ENCODE measurements around the gene DNPEP.

The DNPEP gene

DNA sequence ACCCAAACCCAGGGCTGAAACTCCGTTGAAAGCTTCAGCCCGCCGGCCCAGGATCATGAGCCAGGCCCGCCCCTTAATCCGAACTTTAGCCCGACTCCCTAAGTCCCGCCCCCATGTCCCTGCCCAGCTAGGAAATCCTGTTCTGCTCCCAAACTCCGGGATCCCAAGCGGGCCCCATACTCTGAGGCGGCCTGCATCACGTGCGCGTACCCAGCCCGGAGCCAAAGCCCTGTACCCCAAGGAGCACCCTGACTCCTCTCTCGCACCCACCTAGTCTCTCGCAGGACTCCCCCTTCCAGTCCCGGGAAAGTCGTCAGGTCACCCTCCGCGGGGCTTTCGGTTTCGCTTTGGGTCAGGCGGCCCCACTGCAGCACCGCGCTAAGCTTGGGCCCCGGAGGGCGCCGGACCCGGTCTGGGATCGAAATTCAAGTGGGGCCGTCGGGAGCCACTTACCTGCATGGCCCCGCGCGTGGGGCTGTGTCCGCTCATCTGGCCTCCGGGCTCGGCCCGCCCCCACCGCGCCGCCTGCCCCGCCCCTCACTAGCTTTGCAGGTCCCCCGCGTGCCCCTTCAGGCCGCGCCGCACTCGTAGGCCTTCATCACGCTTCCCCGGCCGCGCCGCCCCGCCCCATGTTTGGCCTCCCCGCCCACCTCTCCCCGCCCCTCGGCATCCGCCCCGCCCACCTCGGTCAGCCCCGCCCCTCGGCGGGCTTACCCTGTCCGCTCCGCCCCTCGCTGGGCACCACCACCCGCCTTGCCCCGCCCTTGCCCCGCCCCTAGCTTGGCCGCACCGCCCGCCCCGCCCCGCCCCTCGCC is at the start of gene DNPEP:
Gene DNPEP (minus strand): TSS at position 607 of the 815 bp plus-strand sequence. CDS start 118 bp downstream, at position 489.
- DNase-seq, result no peak

DNA sequence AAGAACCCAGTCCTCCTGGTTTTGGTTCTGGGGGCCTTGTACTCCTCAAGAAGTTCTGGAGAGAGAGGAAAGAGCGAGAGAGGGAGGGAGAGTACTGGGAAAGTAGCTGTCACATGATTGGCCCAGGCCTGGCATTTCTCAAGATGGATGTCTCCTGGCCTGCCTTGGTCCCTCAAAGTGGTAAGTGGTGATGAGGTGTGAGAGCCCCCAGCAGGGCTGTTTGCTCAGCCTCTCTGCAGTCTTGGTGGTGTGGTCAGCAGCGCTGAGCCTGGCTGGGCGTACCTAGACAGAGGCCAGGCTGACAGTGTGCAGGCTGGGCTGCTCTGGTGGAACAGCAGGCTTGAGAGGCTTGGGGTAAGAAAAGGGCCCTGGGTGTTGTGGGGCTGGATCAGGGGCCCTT is 49.4 kb upstream of the DNPEP start:
- no peak for DNase-seq

DNA sequence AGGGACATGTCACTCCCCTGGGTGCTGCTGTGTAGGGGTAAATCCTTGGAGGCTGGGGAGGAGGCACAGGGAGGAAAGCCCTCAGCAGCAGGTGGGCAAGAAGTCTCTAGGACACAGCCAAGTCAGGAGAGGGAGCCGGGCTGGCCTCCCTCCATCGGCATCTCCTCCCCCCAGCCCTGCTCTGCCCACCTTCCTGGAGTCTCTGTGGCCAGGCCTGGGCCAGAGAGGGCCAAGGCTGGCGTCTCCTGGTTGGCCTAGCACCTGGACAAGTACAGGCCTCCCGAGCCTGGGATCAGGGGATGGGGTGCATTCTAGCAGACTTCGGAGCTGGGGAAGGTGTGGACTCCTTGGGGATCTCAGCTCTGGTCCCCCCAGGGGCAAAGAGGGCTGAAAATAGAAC is 48.8 kb upstream of the DNPEP start:
- no peak for DNase-seq

DNA sequence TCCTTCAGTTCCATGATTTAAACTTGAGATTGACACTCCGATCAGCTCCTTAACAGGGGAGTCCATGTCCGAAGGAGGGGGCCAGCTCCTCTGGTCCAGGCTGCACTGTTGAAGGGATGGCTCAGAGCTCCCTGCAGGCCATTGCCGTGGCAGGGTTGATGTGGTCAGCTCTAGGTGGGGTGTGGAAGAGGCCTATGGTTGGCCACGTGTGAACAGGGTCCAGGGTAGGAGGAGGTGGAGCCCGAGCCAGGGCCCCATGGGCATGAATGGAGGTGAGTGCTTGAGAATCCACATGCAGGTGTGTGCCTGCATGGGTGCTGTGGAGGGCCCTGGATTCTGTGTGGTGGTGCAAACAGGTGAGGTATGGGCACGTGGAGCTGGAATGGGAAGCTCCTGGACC is 48.0 kb upstream of the DNPEP start:
- no peak for DNase-seq

DNA sequence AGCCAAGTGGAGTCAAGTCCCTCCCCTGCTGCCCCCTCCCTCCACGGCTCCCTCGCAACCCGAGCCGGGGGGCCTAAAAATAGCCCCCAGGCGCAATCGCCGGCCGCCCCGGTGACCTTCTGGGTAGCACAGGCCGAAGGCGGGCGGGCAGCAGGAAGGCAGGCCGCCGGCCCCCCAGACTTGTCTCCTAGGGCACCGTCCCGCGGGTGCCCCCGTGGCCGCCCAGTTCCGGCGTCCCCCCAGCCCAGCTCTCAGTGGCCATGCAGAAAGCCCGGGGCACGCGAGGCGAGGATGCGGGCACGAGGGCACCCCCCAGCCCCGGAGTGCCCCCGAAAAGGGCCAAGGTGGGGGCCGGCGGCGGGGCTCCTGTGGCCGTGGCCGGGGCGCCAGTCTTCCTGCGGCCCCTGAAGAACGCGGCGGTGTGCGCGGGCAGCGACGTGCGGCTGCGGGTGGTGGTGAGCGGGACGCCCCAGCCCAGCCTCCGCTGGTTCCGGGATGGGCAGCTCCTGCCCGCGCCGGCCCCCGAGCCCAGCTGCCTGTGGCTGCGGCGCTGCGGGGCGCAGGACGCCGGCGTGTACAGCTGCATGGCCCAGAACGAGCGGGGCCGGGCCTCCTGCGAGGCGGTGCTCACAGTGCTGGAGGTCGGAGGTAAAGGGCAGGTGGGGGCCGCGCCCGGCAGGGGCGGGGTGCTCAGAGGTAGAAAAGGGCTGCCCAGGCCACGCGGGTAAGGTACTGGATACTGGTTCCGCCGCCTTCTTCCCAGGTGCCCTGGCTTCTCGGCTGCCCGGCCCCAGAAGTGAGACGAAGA is 47.2 kb upstream of the DNPEP start, which contains the start of gene SPEG:
Gene SPEG (plus strand): TSS at position 126 of the 808 bp plus-strand sequence. CDS start 135 bp downstream, at position 261.
- DNase-seq, result no peak

DNA sequence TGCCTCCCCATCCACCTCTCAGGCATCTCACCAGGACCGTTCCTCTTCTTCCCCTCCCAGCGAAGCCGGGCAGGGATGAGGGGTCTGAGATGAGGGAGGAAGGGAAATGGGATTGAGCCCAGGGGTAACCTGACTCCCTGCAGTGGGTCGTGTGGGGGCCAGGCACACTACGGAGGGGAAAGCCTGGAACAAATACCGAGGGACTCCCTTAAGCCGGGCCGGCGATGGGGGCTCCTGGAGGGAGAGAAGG is 46.7 kb upstream of the DNPEP start:
- DNase-seq, result no peak

DNA sequence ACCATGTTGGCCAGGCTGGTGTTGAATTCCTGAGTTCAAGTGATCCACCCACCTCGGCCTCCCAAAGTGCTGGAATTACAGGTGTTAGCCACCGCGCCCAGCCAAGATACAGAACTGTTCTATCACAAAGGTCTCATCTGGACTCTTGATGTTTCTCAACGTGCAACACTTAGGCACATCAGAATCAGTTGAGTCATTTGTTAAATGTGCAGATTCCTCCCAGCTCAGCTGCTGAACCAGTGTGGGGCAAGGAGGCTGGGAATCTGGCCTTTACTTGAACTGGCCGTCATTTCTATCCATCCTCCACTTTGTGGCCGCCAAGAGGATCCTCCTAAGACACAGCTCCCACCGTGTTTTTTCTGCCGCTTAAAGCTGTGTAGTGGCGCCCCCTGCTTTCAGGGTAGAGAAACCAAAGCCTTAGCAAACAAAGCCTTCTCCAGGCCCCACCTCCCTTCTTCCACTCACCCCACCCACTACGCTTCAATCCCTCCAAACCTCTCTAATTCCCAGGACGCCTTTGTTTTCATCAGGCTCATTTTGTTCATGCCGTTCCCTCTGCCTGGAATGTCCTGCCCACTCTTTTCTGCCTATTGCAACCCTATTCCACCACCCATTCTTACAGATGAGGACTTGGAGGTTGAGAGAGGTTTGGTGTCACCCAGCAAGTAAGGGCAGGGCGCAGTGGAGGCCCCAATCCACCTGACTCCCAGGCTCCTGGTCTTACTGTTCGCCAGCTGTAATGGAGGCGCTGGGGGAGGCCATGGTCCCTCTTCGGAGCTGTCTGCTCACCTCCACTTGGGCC is 46.2 kb upstream of the DNPEP start:
- DNase-seq, result no peak

DNA sequence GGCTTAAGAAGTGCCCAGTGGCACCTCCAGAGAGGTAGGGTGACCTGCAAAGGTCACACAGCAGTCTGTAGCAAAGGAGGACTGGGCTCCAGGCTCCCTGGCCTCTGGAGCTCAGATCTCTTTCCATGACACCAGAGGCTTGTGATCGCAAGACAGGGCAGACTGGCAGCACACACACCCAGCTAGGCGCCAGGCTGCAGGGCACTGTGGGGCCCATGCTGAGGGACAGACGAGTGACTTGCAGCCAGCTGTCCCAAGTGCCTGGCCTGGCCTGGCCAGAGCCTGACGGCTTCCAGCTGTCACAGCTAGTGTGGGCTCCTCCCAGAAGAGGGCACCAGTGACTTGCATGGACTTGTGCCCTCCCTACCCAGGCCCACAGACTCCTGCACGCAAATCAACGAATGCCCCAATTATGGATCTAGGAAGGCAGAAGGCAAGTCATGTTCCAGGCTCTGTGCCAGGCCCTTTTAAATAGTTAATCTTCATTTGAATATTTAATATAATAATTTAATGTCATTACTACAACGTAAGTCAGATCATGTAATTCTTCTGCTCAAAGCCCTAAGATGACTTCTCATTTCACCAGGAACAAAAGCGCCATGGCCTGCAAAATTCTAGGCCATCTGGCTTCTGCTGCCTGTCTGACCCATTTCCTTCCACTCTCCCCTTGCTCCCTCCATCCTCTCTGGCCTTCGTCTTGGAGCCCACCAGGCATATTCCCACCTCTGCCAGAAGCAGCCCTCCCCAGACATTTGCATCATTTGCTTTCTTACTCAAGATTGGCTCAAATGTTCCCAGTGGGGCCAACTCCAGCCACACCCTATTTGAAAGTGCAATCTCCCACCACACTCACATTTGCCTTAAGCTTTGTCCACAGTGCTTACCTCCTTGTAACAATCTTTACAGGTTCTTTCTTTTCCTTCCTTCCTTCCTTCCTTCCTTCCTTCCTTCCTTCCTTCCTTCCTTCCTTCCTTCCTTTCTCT is 43.2 kb upstream of the DNPEP start:
- no peak for DNase-seq

DNA sequence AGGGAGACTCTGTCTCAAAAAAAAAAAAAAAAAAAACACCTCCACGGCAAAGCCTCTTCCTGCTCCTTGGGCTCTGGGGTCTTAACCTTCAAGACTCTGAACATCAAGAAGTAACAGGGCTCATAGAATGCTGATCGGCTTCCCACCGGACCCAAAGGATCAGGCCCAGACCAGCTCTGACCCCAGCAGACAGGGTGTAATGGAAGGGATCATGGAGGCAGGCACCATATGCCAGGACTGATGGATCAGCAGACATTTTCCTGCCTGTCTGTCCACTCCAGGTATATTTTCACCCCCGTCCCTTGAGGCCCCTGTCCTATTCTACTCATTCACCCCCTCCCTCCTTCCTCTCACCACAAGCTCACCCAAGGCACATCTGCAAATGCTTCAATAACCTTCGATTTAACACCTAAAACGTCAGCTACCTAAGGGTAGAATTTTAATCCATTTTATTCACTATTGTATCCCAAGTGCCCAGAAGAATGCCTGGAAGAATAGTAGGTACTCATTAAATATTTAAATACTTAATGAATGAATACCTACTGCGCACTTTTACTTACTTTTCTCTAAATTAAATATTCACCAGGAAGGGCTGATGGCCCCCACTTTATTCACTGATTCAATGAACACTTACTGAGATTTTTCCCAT is 42.4 kb upstream of the DNPEP start:
- no peak for DNase-seq

DNA sequence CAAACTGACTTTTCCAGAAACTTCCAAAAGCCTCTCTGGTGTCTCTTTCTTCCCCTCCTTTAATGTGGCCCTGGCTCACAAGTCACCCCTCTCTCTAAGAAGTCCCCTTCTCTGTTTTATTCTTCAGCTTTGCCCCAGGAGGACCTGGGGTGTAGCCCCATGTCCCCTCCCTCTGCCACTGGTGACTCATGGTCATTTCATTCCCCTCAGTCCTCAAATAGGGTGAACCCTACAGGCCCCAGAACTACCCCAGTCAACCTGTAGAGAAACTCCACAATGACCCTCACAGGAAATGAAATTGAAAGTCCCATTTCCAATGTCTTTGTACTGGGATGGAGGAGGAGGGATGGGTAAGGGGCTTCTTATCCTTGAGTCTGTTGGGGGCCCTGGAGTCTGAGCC is 40.8 kb upstream of the DNPEP start:
- DNase-seq, result no peak

DNA sequence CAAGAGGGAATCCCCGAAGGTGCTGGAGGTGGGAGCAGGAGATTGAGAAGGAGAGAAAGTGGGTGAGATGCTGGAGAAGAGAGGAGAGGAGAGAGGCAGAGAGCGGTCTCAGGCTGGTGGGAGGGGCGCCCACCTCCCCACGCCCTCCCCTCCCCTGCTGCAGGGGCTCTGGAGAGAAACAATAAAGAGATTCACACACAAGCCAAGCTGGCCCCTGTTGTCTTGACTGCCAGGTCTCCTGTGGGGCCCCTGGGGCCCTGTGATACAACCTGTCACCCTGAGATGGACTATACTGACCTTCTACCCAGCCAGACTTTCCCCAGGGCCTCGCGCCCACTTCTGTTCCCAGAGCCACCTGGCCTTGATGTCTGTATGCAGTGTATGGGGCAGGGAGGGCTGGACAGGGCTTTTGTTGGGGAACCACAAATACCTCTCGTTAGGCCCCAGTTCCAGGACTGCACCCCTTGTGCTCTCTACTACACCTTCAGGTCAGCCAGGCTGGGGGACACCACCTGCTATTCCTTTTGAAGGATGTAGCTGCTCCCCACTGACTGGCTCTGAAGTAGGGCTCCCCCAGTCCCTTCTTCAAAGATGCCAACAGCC is 38.9 kb upstream of the DNPEP start:
- no peak for DNase-seq

DNA sequence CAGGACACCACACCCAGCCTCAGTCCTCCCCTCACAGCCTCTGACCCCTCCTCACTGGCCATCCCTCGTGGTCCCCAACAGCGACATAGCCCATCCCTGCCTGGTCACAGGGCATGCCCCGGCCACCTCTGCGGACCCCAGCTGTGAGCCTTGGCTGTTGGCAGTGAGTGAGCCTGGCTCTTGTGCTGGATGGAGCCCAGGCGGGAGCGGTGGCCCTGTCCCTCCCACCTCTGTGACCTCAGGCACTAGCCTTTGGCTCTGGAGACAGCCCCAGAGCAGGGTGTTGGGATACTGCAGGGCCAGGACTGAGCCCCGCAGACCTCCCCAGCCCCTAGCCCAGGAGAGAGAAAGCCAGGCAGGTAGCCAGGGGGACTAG is 38.3 kb upstream of the DNPEP start:
- no peak for DNase-seq

DNA sequence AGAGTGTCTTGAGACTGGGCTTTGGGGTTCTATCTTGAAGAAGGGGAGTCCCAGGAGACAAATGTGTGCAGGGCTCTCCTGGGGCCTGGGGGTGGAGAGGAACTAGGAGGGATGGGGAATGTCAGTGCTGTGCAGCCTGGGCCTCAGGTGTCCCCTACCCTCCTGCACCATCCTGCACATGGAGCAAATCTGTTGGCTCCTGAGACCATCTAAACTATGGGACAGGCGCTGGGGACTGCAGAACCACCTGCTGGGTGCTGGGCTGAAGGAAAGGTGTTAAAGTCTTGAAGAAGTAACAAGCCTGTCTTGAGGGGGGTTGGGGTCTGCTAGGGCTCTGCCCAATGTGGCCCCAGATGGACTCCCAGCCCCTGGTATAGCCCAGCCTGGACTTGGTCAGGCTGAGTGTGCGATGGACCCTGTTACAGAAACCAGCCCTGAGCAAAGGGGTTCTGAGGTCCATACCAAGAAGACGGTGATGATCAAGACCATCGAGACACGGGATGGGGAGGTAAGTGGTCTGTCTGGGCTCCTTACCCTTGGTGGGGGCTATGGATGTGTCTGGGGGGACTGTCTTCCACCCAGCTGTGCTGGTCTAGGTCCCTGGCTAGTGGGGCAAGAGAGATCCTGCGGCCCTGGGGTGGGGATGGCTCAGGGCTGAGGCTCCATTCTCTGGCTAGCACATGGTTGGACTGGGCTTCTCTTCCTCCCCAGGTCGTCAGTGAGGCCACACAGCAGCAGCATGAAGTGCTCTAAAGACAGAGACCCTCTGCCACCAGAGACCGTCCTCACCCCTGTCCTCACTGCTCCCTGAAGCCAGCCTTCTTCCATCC is 37.7 kb upstream of the DNPEP start:
- no peak for DNase-seq

DNA sequence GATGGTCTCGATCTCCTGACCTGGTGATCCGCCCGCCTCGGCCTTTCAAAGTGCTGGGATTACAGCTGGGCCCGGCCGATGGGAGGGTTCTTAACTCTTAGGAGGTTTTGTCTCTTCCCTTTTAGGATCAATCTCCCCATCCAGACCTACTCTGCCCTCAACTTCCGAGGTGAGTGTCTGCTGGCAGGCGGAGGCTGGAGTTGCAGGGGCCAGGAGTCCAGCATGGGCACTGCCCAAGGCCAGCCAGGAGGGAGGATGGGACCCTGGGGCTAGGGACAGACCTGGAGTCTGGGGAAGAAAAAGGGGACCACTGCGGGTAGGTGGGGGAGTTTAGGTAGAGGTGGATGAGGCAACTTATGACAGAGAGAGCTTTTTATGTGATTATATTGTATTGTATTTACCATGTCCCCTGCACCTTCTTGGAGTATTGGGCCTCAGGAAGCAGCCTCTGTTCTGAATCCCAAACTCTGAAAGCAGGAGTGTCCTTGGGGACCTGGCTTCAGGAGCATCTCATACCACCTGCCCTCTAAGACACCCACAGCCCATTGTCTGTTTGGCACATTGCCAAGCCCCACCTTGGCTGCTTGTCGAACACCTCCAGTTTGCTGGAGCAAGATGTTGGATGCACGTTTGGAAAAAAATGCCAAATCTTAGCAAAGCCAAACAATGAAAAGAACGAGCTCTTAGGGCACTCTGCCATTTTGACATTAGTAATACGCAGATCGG is 36.1 kb upstream of the DNPEP start:
- no peak for DNase-seq

DNA sequence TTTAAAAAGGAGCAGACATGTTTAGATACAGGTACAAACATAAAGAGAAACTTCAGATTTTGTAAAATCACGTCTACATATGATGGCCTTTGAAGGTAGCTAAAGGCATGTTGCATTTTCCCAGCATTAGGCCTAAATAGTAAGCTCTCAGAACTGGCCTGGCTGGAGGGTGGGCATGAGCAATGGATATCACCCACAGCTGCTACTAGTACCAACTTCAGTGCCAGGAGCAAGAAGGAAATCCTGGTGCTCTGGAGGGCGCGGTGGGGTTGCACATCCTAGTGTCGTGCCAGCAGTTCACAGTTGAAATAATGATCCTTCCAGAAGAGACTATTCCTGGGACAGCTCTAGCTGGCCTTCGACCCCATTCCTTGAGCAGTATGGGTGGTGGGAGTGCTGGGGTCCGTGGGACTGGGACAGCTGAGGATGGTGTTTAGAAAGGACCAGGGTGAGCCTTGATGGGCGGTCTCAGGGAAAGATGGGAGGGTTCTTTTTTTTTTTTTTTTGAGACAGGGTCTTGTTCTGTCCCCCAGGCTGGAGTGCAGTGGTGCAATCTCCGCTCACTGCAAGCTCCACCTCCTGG is 35.3 kb upstream of the DNPEP start:
- DNase-seq, result no peak

DNA sequence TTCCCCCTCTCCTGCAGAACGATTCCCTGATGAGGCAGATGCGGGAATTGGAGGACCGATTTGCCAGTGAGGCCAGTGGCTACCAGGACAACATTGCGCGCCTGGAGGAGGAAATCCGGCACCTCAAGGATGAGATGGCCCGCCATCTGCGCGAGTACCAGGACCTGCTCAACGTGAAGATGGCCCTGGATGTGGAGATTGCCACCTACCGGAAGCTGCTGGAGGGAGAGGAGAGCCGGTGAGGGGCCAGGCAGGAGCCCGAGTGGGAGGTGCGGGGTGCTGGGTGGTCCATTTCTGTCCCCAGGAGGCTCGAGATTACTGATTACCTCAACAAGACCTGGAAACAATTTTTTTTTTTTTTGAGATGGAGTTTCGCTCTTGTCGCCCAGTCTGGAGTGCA is 33.6 kb upstream of the DNPEP start:
- DNase-seq, result no peak

DNA sequence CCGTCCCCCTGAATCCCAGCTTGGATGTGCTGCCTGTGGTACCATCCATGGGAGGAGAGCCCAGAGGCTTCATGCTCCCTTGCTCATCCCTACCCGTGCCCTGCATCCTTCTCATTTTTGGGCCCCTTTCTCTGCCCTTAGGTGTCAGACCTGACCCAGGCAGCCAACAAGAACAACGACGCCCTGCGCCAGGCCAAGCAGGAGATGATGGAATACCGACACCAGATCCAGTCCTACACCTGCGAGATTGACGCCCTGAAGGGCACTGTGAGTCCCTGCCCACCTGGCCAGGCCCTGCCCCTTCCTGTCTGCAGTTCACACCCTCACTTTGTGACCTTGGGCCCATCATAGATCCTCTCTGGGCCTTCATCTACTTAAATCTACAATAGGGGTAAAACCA is 33.0 kb upstream of the DNPEP start:
- no peak for DNase-seq

DNA sequence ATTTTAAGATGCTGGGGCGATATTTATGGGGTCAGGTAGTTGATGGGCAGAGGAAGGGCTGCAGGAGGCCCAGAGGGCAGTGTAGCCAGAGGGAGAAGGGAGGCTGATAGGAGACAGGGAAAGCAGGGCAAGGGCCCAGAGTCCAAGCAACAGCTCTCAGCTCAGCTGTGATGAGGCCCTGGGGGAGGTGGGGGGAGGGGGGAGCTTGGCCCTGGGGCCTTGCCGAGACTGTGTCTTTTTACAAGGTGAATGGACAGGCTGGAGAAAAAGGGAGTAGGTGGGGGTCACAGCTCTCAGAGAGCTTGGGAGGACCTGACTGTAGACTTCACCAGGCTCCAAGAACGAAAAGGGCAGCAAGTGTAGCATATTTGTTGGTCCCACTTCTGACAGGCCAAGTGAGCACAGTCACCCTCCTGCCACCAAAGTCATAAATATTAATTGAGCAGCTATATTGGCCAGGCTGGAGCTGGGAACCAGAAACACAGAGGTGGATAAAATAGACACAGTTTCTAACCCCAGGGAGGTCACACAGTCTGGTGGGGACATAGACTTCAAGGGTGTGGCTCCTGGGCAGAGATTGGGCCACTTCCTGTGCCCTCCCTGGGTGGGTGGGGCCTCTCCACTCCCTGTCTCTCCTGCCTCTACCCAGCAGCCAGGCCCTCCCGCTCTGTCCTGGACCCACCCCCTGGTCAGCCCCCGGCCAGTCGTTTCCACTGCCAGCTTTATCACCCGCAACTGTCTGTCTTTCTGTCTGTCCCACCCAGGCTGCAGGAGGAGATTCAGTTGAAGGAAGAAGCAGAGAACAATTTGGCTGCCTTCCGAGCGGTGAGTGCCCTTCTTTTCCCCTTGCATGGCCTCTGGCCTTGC is 31.9 kb upstream of the DNPEP start:
- no peak for DNase-seq

DNA sequence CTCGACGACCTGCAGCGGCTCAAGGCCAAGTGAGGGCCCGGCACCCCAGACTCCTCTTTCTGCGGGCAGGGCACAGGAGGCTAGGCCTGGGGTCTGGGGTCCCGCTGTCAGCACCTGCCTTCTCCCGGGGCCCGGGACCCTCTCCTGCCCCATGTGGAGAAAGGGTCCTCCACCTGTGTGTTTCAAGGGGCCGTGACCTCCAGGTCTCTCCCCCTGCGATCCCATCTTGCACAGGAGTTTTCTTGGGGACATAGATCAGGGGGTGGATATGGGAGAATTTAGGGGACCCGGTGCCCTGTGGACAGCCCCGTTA is 31.3 kb upstream of the DNPEP start:
- no peak for DNase-seq
